ENCODE data around the gene MELTF.

DNA sequence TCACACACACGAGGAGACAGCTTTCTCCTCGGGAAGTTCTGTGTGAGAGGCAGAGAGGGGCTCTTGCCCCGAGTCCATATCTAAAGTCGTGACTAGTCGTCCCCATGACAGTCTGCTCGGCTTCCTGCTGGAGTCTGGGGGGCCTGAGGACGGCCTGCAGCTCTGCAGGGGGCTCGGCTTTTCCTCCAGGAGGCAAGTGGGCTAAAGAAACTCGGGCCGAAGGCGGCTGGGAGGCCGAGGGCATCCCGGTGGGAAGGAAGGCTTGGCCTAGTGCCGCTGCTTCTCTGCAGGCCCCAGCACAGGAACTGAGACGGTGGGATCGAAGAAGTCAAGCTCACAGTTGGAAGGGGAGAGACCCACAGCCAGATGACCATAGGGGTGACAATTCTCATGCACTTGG is 35.6 kb downstream of the MELTF start:
- no peak for TF ChIP-seq POLR2AphosphoS5 (IDR thresholded peaks at IDR 0.05; ENCODE audit: low read depth, low read length)
- no peak for TF ChIP-seq SIN3A (IDR thresholded peaks at IDR 0.05; ENCODE audit: borderline replicate concordance, insufficient read depth, low read length)
- no peak for TF ChIP-seq TAF1 (IDR thresholded peaks at IDR 0.05; ENCODE audit: borderline replicate concordance, insufficient read depth, low read length)
- TF ChIP-seq, protein P1, sequence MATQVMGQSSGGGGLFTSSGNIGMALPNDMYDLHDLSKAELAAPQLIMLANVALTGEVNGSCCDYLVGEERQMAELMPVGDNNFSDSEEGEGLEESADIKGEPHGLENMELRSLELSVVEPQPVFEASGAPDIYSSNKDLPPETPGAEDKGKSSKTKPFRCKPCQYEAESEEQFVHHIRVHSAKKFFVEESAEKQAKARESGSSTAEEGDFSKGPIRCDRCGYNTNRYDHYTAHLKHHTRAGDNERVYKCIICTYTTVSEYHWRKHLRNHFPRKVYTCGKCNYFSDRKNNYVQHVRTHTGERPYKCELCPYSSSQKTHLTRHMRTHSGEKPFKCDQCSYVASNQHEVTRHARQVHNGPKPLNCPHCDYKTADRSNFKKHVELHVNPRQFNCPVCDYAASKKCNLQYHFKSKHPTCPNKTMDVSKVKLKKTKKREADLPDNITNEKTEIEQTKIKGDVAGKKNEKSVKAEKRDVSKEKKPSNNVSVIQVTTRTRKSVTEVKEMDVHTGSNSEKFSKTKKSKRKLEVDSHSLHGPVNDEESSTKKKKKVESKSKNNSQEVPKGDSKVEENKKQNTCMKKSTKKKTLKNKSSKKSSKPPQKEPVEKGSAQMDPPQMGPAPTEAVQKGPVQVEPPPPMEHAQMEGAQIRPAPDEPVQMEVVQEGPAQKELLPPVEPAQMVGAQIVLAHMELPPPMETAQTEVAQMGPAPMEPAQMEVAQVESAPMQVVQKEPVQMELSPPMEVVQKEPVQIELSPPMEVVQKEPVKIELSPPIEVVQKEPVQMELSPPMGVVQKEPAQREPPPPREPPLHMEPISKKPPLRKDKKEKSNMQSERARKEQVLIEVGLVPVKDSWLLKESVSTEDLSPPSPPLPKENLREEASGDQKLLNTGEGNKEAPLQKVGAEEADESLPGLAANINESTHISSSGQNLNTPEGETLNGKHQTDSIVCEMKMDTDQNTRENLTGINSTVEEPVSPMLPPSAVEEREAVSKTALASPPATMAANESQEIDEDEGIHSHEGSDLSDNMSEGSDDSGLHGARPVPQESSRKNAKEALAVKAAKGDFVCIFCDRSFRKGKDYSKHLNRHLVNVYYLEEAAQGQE (IDR thresholded peaks at IDR 0.05; ENCODE audit: insufficient read depth in 1 of 2, low read depth in 2 of 2, low read length in 2 of 2): no peak
